CD14-positive monocyte (primary cell): ENCODE data around the gene KAZALD1. TPM values are rescaled to one million over a fixed set of nuclear protein-coding genes. Genes with fewer than 3 reads are reported as not detected.

Source experiments
- DNase-seq, 3 donors: peaks; one replicate each; pipeline ENCODE4 v3.0.0-alpha.2; 2011 to 2022
- H2AFZ ChIP-seq: 2 replicates; pipeline ENCODE4 v1.6.0; 2012; ENCODE audit warnings: mild to moderate bottlenecking, low read depth, low read length, inconsistent platforms; ENCODE audit not compliant: insufficient read depth, poor library complexity, severe bottlenecking
- H3K27ac ChIP-seq, 2 donors: 1 replicate in 1 of 2; 2 replicates in 1 of 2; pipeline ENCODE4 v1.5.1; 2012 to 2013; ENCODE audit warnings: low read length in 2 of 2, control low read depth in 1 of 2, inconsistent platforms in 1 of 2, low read depth in 1 of 2, mild to moderate bottlenecking in 1 of 2
- H3K27me3 ChIP-seq, 2 donors: one replicate each; pipeline versions ENCODE4 v1.6.0 to v1.6.1; 2011 to 2013; ENCODE audit warnings: low read length in 2 of 2; ENCODE audit not compliant: control insufficient read depth in 2 of 2, insufficient read depth in 2 of 2
- H3K36me3 ChIP-seq, 2 donors: replicated peaks in 1 of 2; 1 replicate in 1 of 2; 2 replicates in 1 of 2; pipeline versions ENCODE4 v1.5.1 to v1.6.1; 2012 to 2013; ENCODE audit warnings: low read length in 2 of 2, control low read depth in 1 of 2, inconsistent platforms in 1 of 2, mild to moderate bottlenecking in 1 of 2; ENCODE audit not compliant: insufficient read depth in 2 of 2, control insufficient read depth in 1 of 2
- H3K4me1 ChIP-seq, 2 donors: 1 replicate in 1 of 2; 2 replicates in 1 of 2; pipeline versions ENCODE4 v1.5.1 to v1.6.1; 2012 to 2013; ENCODE audit warnings: low read length in 2 of 2, control low read depth in 1 of 2, inconsistent platforms in 1 of 2, mild to moderate bottlenecking in 1 of 2, moderate library complexity in 1 of 2; ENCODE audit not compliant: insufficient read depth in 2 of 2, control insufficient read depth in 1 of 2
- H3K4me2 ChIP-seq: replicated peaks from 2 replicates; pipeline ENCODE3; 2012; ENCODE audit warnings: low read length, moderate library complexity, mild to moderate bottlenecking; ENCODE audit not compliant: poor library complexity, severe bottlenecking; ENCODE audit errors: extremely low read depth
- H3K4me3 ChIP-seq, 3 experiments: fragments of 200-600 bp in 1 of 3; sonication (generic) in 1 of 3; replicated peaks in 1 of 3; 1 replicate in 2 of 3; 2 replicates in 1 of 3; pipeline ENCODE4 v1.5.1; 2011 to 2013; ENCODE audit warnings: low read length in 3 of 3, mild to moderate bottlenecking in 3 of 3, control low read depth in 2 of 3, low read depth in 2 of 3, inconsistent platforms in 1 of 3, moderate library complexity in 1 of 3
- H3K79me2 ChIP-seq: 2 replicates; pipeline ENCODE4 v1.6.0; 2012; ENCODE audit warnings: mild to moderate bottlenecking, control low read depth, inconsistent platforms, low read length, moderate library complexity; ENCODE audit not compliant: insufficient read depth
- H3K9ac ChIP-seq: 2 replicates; pipeline ENCODE4 v1.6.0; 2017; ENCODE audit warnings: low read length, mild to moderate bottlenecking; ENCODE audit not compliant: insufficient read depth, poor library complexity, severe bottlenecking
- H3K9me3 ChIP-seq, 2 donors: replicated peaks in 1 of 2; 1 replicate in 1 of 2; 2 replicates in 1 of 2; pipeline versions ENCODE4 v1.5.1 to v1.6.1; 2012 to 2013; ENCODE audit warnings: low read length in 2 of 2, control low read depth in 1 of 2; ENCODE audit not compliant: control insufficient read depth in 1 of 2, insufficient read depth in 1 of 2
- H4K20me1 ChIP-seq: 2 replicates; pipeline ENCODE4 v1.6.0; 2012; ENCODE audit warnings: mild to moderate bottlenecking, low read length, control low read depth, moderate library complexity; ENCODE audit not compliant: insufficient read depth
- H3K27ac Mint-ChIP-seq, 7 donors: one replicate each; pipeline ENCODE4 v1.8.0; 2020; ENCODE audit warnings: mild to moderate bottlenecking in 7 of 7, mixed read lengths in 7 of 7, moderate library complexity in 6 of 7, inconsistent platforms in 2 of 7
- H3K27me3 Mint-ChIP-seq, 3 donors: one replicate each; pipeline ENCODE4 v1.8.0; 2021 to 2022; ENCODE audit warnings: low read depth in 3 of 3, mild to moderate bottlenecking in 3 of 3, mixed read lengths in 3 of 3, moderate library complexity in 3 of 3, inconsistent platforms in 1 of 3
- H3K36me3 Mint-ChIP-seq, 2 donors: one replicate each; pipeline ENCODE4 v1.8.0; 2020; ENCODE audit warnings: mixed read lengths in 2 of 2, inconsistent platforms in 1 of 2, mild to moderate bottlenecking in 1 of 2
- H3K4me1 Mint-ChIP-seq: one replicate; pipeline ENCODE4 v1.8.0; 2020; ENCODE audit warnings: mild to moderate bottlenecking, mixed read lengths
- H3K4me3 Mint-ChIP-seq, 2 donors: one replicate each; pipeline ENCODE4 v1.8.0; 2020; ENCODE audit warnings: mild to moderate bottlenecking in 2 of 2, mixed read lengths in 2 of 2, moderate library complexity in 1 of 2
- H3K9me3 Mint-ChIP-seq, 7 donors: one replicate each; pipeline ENCODE4 v1.8.0; 2020 to 2022; ENCODE audit warnings: mixed read lengths in 7 of 7, mild to moderate bottlenecking in 6 of 7, moderate library complexity in 6 of 7, inconsistent platforms in 2 of 7
- WGBS: methylation state at CpG from one replicate; pipeline ENCODE4 v1.1.5; 2013; ENCODE audit warnings: missing lambda C conversion rate; ENCODE audit not compliant: insufficient coverage; 5-methylcytosine and 5-hydroxymethylcytosine counted together
- intact Hi-C, 2 donors: fragments of 100-400 bp; cut with micrococcal nuclease; formaldehyde crosslinking; loops; one replicate each; pipeline versions ENCODE4 v1.15.0 to v1.15.1; 2023
- polyA plus RNA-seq, 3 donors: library from polyadenylated mRNA; depleted of rRNA in 1 of 3; unstranded in 2 of 3; stranded (reverse) in 1 of 3; fragments of 300-500 nt in 2 of 3; fragments of >200 nt in 1 of 3; fragmentation: Illumina TruSeq in 2 of 3; gene quantifications; 1 replicate in 2 of 3; 2 replicates in 1 of 3; pipeline ENCODE4 v1.2.3, GENCODE V29; 2012 to 2021
- TF ChIP-seq, protein P1 (sequence below): fragments of 200-600 bp; IDR thresholded peaks from one replicate; pipeline ENCODE4 v1.8.0; 2022; ENCODE audit warnings: antibody characterized with exemption, mild to moderate bottlenecking

KAZALD1 gene
- polyA plus RNA-seq, 3 donors, result 0.15 to 6.6 (median 0.53) TPM

DNA sequence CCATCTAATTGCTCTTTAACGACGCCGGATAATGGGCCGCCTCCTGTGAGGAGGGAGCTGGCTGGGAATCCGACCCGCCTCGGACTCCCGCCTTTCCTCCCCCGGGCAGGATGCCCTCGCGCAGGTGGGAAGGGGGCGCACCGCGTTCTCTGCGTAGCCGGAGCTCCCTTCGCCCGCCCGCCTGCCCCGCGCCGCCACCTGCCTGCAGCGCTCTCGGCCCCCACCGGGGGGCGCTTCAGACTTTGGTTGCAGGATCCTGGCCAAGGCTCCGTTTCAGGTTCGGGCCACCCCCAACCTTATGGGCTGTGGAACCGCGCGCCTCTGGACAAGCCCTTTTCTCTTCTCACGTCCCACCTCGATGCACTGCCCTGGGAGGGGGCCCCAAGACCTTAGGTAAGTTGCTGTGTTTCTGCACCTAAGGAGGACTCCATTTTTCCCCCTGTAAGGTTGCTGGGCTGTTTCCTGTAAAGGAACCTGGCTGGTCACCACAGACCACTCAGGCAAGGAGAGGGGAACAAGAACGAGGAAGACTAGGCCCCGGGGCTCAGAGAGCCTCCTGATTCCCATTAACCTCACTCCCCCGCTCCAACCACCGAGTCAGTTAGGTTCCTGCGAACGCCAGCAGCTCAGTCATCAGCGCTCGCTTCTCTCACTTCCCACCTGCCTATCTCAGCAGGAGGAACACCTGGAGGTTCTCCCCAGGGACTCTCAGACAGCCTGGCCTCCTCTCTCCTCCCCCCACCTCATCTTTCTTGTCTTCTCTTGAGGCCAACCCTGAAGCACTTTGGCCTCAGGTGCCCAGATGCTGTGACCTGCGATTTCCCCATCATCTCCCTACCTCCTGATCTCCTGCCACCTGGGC is 11.3 kb upstream of the KAZALD1 start:
- Mint-ChIP-seq H3K27ac (peak overlapping the region in 1 of 7 donors; percentile 68), H3K4me3 (peak overlapping the region in 1 of 2 donors; percentile 85), H3K27me3 (peaks cover 56 to 60% (median 57%) of the 10 kb centered on the region in 3 donors), H3K9me3 (peaks cover 0 to 23% (median 6%) of the 10 kb centered on the region in 7 donors), H3K4me1 (peaks cover 20% of the 10 kb centered on the region), H3K36me3 (peaks cover 9 to 14% of the 10 kb centered on the region in 2 donors)
- Histone ChIP-seq H3K27ac (no peak overlapping the region), H4K20me1 (no peaks in the 10 kb centered on the region), H3K4me3 (no peak overlapping the region), H3K9me3 (peaks cover 0 to 17% of the 10 kb centered on the region in 2 donors), H3K36me3 (no peaks in the 10 kb centered on the region), H3K27me3 (peaks cover 36 to 59% of the 10 kb centered on the region in 2 donors), H2AFZ (peak overlapping the region; percentile 29), H3K79me2 (no peaks in the 10 kb centered on the region), H3K4me2 (peak overlapping the region; percentile 24), H3K9ac (no peak overlapping the region), H3K4me1 (peaks cover 8 to 17% of the 10 kb centered on the region in 2 donors)
- peak; percentile 42 to 53 (median 52) for DNase-seq
- 8% methylated on average over 31 of the region's 42 CpGs for WGBS
- intact Hi-C loops, result loop anchor here in 1 of 2 donors (5.0 kb wide), 1 partner anchor 92 kb away; no protein-coding TSS in a partner anchor
- TF ChIP-seq, protein P1, sequence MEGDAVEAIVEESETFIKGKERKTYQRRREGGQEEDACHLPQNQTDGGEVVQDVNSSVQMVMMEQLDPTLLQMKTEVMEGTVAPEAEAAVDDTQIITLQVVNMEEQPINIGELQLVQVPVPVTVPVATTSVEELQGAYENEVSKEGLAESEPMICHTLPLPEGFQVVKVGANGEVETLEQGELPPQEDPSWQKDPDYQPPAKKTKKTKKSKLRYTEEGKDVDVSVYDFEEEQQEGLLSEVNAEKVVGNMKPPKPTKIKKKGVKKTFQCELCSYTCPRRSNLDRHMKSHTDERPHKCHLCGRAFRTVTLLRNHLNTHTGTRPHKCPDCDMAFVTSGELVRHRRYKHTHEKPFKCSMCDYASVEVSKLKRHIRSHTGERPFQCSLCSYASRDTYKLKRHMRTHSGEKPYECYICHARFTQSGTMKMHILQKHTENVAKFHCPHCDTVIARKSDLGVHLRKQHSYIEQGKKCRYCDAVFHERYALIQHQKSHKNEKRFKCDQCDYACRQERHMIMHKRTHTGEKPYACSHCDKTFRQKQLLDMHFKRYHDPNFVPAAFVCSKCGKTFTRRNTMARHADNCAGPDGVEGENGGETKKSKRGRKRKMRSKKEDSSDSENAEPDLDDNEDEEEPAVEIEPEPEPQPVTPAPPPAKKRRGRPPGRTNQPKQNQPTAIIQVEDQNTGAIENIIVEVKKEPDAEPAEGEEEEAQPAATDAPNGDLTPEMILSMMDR, result peak; percentile 86

- H3K36me3 ChIP-seq, result peaks cover 0 to 5% of the 10 kb centered on the region in 2 donors
- peaks cover 0 to 17% (median 4%) of the 10 kb centered on the region in 7 donors for H3K9me3 Mint-ChIP-seq
- H3K4me3 Mint-ChIP-seq, result no peak overlapping the region
- peaks cover 0 to 16% of the 10 kb centered on the region in 2 donors for H3K9me3 ChIP-seq
- peaks cover 5% of the 10 kb centered on the region for H3K79me2 ChIP-seq
- peaks cover 20% of the 10 kb centered on the region for H3K4me1 Mint-ChIP-seq
- H4K20me1 ChIP-seq, result no peaks in the 10 kb centered on the region
- WGBS, result 100% methylated on average over 2 of the region's 3 CpGs
- DNase-seq, result no peak
- no peak overlapping the region for H3K27ac Mint-ChIP-seq
- H3K27ac ChIP-seq, result no peak overlapping the region
- no peak overlapping the region for H2AFZ ChIP-seq
- intact Hi-C loops, result loop anchor here in 1 of 2 donors (5.0 kb wide), 1 partner anchor 90 kb away; no protein-coding TSS in a partner anchor
- H3K4me1 ChIP-seq, result peaks cover 8 to 17% of the 10 kb centered on the region in 2 donors
- no peak overlapping the region for H3K4me2 ChIP-seq
- peaks cover 40 to 42% (median 40%) of the 10 kb centered on the region in 3 donors for H3K27me3 Mint-ChIP-seq
- TF ChIP-seq, protein P1, result no peak
- no peak overlapping the region for H3K4me3 ChIP-seq
- H3K9ac ChIP-seq, result no peak overlapping the region
- peaks cover 13 to 18% of the 10 kb centered on the region in 2 donors for H3K36me3 Mint-ChIP-seq
- peaks cover 26 to 41% of the 10 kb centered on the region in 2 donors for H3K27me3 ChIP-seq
These were observed 9.5 kb upstream of the KAZALD1 start for GRCh38 chr10:101052285-101052684.
